ENCODE measurements around the gene MTRFR. TPM values are rescaled to one million over a fixed set of nuclear protein-coding genes. Genes with fewer than 3 reads are reported as not detected.

Gene MTRFR
- polyA plus RNA-seq, 4 donors = 11.1 to 14.0 (median 12.4) TPM

DNA sequence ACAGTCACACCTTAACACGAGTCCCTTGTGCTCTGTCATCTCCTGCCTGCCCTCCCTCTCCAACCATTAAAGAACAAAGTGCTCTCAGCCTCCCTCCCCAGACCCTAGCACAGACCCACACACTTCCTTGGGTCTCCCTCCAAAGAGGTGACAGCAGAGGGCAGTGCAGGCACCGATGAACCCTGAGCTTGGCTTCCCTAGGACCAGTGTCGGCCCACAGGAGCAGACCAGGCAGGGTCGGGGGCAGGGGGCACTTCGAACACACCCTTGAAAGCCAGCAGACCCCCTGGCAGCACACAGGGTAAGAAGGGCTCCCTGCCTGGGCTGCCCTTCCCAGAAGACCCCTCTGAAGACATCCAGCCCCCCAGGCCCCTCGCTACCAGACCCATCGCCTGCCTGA, 31.4 kb downstream of the MTRFR start:
- peaks cover 0 to 71% (median 11%) of the 10 kb centered on the region in 3 donors for H3K36me3 ChIP-seq (ENCODE audit: control insufficient read depth in 3 of 3, insufficient read depth in 2 of 3, low read depth in 1 of 3, low read length in 3 of 3)
- FAIRE-seq = no peak

GRCh38 chr12:123265851-123266678, 32.8 kb downstream of the MTRFR start:
- DNase-seq = no peak
- no peak overlapping the region for H3K4me3 ChIP-seq (ENCODE audit: low read depth in 1 of 3, low read length in 3 of 3)
- no peaks in the 10 kb centered on the region for H3K27me3 ChIP-seq (ENCODE audit: control insufficient read depth in 3 of 3, insufficient read depth in 3 of 3, low read length in 3 of 3)
- no peak overlapping the region for H3K27ac ChIP-seq (ENCODE audit: low read depth in 1 of 3, low read length in 2 of 3)
- no peak for FAIRE-seq
- WGBS, 3 donors = 84 to 91% (median 88%) methylated on average over 25 to 35 of the region's 35 CpGs
- peaks cover 0 to 66% (median 10%) of the 10 kb centered on the region in 3 donors for H3K36me3 ChIP-seq (ENCODE audit: control insufficient read depth in 3 of 3, insufficient read depth in 2 of 3, low read depth in 1 of 3, low read length in 3 of 3)
- peaks cover 2 to 7% (median 4%) of the 10 kb centered on the region in 3 donors for H3K4me1 ChIP-seq (ENCODE audit: control insufficient read depth in 3 of 3, insufficient read depth in 2 of 3, low read depth in 1 of 3, low read length in 2 of 3)
- H3K9me3 ChIP-seq (ENCODE audit: control insufficient read depth in 2 of 2, insufficient read depth in 1 of 2, low read depth in 1 of 2, low read length in 1 of 2) = no peaks in the 10 kb centered on the region

More for the DNA sequence above, 31.4 kb downstream of the MTRFR start:
- DNase-seq = peak in 1 of 2 donors; percentile 13
- Histone ChIP-seq H3K27me3 (ENCODE audit: control insufficient read depth in 3 of 3, insufficient read depth in 3 of 3, low read length in 3 of 3) (no peaks in the 10 kb centered on the region), H3K4me3 (ENCODE audit: low read depth in 1 of 3, low read length in 3 of 3) (no peak overlapping the region), H3K4me1 (ENCODE audit: control insufficient read depth in 3 of 3, insufficient read depth in 2 of 3, low read depth in 1 of 3, low read length in 2 of 3) (peaks cover under 1 to 7% (median 4%) of the 10 kb centered on the region in 3 donors), H3K9me3 (ENCODE audit: control insufficient read depth in 2 of 2, insufficient read depth in 1 of 2, low read depth in 1 of 2, low read length in 1 of 2) (no peaks in the 10 kb centered on the region), H3K27ac (ENCODE audit: low read depth in 1 of 3, low read length in 2 of 3) (no peak overlapping the region)
- 62 to 64% (median 63%) methylated on average over 7 of the region's 7 CpGs for WGBS, 3 donors

- Histone ChIP-seq H3K9me3 (ENCODE audit: control insufficient read depth in 2 of 2, insufficient read depth in 1 of 2, low read depth in 1 of 2, low read length in 1 of 2) (no peaks in the 10 kb centered on the region), H3K4me3 (ENCODE audit: low read depth in 1 of 3, low read length in 3 of 3) (no peak overlapping the region), H3K27ac (ENCODE audit: low read depth in 1 of 3, low read length in 2 of 3) (no peak overlapping the region), H3K27me3 (ENCODE audit: control insufficient read depth in 3 of 3, insufficient read depth in 3 of 3, low read length in 3 of 3) (no peaks in the 10 kb centered on the region), H3K36me3 (ENCODE audit: control insufficient read depth in 3 of 3, insufficient read depth in 2 of 3, low read depth in 1 of 3, low read length in 3 of 3) (peaks cover 0 to 63% (median 7%) of the 10 kb centered on the region in 3 donors), H3K4me1 (ENCODE audit: control insufficient read depth in 3 of 3, insufficient read depth in 2 of 3, low read depth in 1 of 3, low read length in 2 of 3) (peaks cover 2 to 7% (median 4%) of the 10 kb centered on the region in 3 donors)
- DNase-seq (no peak), FAIRE-seq (no peak)
- 86 to 89% (median 87%) methylated on average over 18 to 19 of the region's 19 CpGs for WGBS, 3 donors
These were observed 33.5 kb downstream of the MTRFR start for GRCh38 chr12:123266679-123267277.

DNA sequence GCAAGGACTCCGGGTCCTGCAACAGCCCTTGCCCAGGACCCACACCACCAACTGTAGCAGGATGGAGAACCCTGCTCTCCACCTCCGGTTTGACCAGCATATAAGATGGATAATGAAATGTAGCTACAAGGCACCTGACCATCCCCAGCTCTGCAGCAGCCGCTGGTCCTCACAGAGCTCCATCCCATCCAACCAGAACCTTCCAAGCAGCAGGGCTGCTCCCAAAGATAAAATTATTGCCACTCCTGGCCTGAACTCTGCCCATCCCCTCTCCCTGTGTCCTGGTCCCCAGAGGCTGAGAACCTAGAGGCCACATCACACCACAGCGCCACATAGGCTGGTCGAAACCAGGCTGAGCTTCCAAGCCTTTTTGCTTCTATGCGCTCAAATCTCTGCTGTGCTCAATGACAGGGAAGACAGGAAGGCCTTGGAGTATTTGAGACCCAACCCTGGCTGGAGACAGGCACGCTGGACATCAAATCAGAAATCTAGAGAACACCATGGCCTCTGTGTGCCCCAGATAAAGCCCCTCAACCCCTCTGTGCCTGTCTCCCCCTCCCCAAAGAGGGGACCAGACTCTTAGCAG, 34.2 kb downstream of the MTRFR start:
- DNase-seq (no peak), FAIRE-seq (no peak)
- H3K9me3 ChIP-seq (ENCODE audit: control insufficient read depth in 2 of 2, insufficient read depth in 1 of 2, low read depth in 1 of 2, low read length in 1 of 2) = no peaks in the 10 kb centered on the region
- H3K27me3 ChIP-seq (ENCODE audit: control insufficient read depth in 3 of 3, insufficient read depth in 3 of 3, low read length in 3 of 3) = no peaks in the 10 kb centered on the region
- H3K4me3 ChIP-seq (ENCODE audit: low read depth in 1 of 3, low read length in 3 of 3) = no peak overlapping the region
- WGBS, 3 donors = 92 to 98% (median 95%) methylated on average over 7 of the region's 7 CpGs
- peaks cover 2 to 10% (median 4%) of the 10 kb centered on the region in 3 donors for H3K4me1 ChIP-seq (ENCODE audit: control insufficient read depth in 3 of 3, insufficient read depth in 2 of 3, low read depth in 1 of 3, low read length in 2 of 3)
- peaks cover 0 to 59% (median 7%) of the 10 kb centered on the region in 3 donors for H3K36me3 ChIP-seq (ENCODE audit: control insufficient read depth in 3 of 3, insufficient read depth in 2 of 3, low read depth in 1 of 3, low read length in 3 of 3)
- H3K27ac ChIP-seq (ENCODE audit: low read depth in 1 of 3, low read length in 2 of 3) = peak overlapping the region in 2 of 3 donors; percentile 4 to 13

- peaks cover 0 to 52% (median 3%) of the 10 kb centered on the region in 3 donors for H3K36me3 ChIP-seq (ENCODE audit: control insufficient read depth in 3 of 3, insufficient read depth in 2 of 3, low read depth in 1 of 3, low read length in 3 of 3)
- H3K27ac ChIP-seq (ENCODE audit: low read depth in 1 of 3, low read length in 2 of 3) = peak overlapping the region in 2 of 3 donors; percentile 13 to 76
- WGBS, 3 donors = 53 to 78% (median 68%) methylated on average over 34 to 36 of the region's 36 CpGs
- H3K4me1 ChIP-seq (ENCODE audit: control insufficient read depth in 3 of 3, insufficient read depth in 2 of 3, low read depth in 1 of 3, low read length in 2 of 3) = peaks cover 2 to 13% (median 4%) of the 10 kb centered on the region in 3 donors
- FAIRE-seq = no peak
- H3K4me3 ChIP-seq (ENCODE audit: low read depth in 1 of 3, low read length in 3 of 3) = no peak overlapping the region
- H3K9me3 ChIP-seq (ENCODE audit: control insufficient read depth in 2 of 2, insufficient read depth in 1 of 2, low read depth in 1 of 2, low read length in 1 of 2) = no peaks in the 10 kb centered on the region
- DNase-seq = peak in 1 of 2 donors; percentile 13
- no peaks in the 10 kb centered on the region for H3K27me3 ChIP-seq (ENCODE audit: control insufficient read depth in 3 of 3, insufficient read depth in 3 of 3, low read length in 3 of 3)
These were observed 35.0 kb downstream of the MTRFR start for GRCh38 chr12:123267991-123268843.

DNA sequence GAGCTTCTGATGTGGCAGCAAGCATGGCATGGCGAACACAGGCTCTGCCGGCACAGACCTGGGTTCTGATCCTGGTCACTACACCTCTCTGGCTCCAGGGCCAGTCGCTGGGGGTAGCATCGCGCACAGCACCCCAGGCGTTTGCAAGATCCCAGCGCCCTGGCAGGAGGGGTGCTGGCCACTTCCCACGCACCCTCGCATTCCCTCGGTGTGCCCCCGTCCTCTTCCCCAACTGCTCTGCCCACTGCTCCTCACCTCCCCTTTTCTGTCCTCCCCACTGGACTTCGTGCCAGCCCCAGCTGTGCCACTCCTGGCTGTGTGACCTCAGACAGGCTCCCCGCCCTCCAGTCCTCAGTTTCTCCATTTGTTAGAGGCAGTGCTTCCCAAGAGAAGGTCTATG, 35.6 kb downstream of the MTRFR start:
- H3K27ac ChIP-seq (ENCODE audit: low read depth in 1 of 3, low read length in 2 of 3) = peak overlapping the region in 2 of 3 donors; percentile 13 to 76
- peak overlapping the region in 1 of 3 donors; percentile 64 for H3K4me3 ChIP-seq (ENCODE audit: low read depth in 1 of 3, low read length in 3 of 3)
- DNase-seq = no peak
- 72 to 87% (median 87%) methylated on average over 13 of the region's 13 CpGs for WGBS, 3 donors
- H3K9me3 ChIP-seq (ENCODE audit: control insufficient read depth in 2 of 2, insufficient read depth in 1 of 2, low read depth in 1 of 2, low read length in 1 of 2) = no peaks in the 10 kb centered on the region
- H3K36me3 ChIP-seq (ENCODE audit: control insufficient read depth in 3 of 3, insufficient read depth in 2 of 3, low read depth in 1 of 3, low read length in 3 of 3) = peaks cover 0 to 46% (median 0%) of the 10 kb centered on the region in 3 donors
- no peaks in the 10 kb centered on the region for H3K27me3 ChIP-seq (ENCODE audit: control insufficient read depth in 3 of 3, insufficient read depth in 3 of 3, low read length in 3 of 3)
- no peak for FAIRE-seq
- peaks cover 2 to 13% (median 4%) of the 10 kb centered on the region in 3 donors for H3K4me1 ChIP-seq (ENCODE audit: control insufficient read depth in 3 of 3, insufficient read depth in 2 of 3, low read depth in 1 of 3, low read length in 2 of 3)

GRCh38 chr12:123269395-123269892, 36.2 kb downstream of the MTRFR start:
- H3K4me3 ChIP-seq (ENCODE audit: low read depth in 1 of 3, low read length in 3 of 3) = peak overlapping the region in 2 of 3 donors; percentile 64 to 98
- FAIRE-seq = no peak
- H3K9me3 ChIP-seq (ENCODE audit: control insufficient read depth in 2 of 2, insufficient read depth in 1 of 2, low read depth in 1 of 2, low read length in 1 of 2) = no peaks in the 10 kb centered on the region
- peaks cover 0 to 42% (median 0%) of the 10 kb centered on the region in 3 donors for H3K36me3 ChIP-seq (ENCODE audit: control insufficient read depth in 3 of 3, insufficient read depth in 2 of 3, low read depth in 1 of 3, low read length in 3 of 3)
- WGBS, 3 donors = 6 to 26% (median 20%) methylated on average over 26 to 32 of the region's 32 CpGs
- H3K27ac ChIP-seq (ENCODE audit: low read depth in 1 of 3, low read length in 2 of 3) = peak overlapping the region in 2 of 3 donors; percentile 76 to 80
- peak; percentile 41 to 72 for DNase-seq
- peaks cover 2 to 13% (median 4%) of the 10 kb centered on the region in 3 donors for H3K4me1 ChIP-seq (ENCODE audit: control insufficient read depth in 3 of 3, insufficient read depth in 2 of 3, low read depth in 1 of 3, low read length in 2 of 3)
- no peaks in the 10 kb centered on the region for H3K27me3 ChIP-seq (ENCODE audit: control insufficient read depth in 3 of 3, insufficient read depth in 3 of 3, low read length in 3 of 3)
